Vein endothelial cell (primary cell): ENCODE results near the gene CHFR. TPM values are rescaled to one million over a fixed set of nuclear protein-coding genes. Genes with fewer than 3 reads are reported as not detected.

ENCODE experiments used
- total RNA-seq: library from RNA; depleted of rRNA; stranded (reverse); fragments of >200 nt; gene quantifications from 2 replicates; pipeline ENCODE4 v1.2.3, GENCODE V29; 2012

The CHFR gene, protein sequence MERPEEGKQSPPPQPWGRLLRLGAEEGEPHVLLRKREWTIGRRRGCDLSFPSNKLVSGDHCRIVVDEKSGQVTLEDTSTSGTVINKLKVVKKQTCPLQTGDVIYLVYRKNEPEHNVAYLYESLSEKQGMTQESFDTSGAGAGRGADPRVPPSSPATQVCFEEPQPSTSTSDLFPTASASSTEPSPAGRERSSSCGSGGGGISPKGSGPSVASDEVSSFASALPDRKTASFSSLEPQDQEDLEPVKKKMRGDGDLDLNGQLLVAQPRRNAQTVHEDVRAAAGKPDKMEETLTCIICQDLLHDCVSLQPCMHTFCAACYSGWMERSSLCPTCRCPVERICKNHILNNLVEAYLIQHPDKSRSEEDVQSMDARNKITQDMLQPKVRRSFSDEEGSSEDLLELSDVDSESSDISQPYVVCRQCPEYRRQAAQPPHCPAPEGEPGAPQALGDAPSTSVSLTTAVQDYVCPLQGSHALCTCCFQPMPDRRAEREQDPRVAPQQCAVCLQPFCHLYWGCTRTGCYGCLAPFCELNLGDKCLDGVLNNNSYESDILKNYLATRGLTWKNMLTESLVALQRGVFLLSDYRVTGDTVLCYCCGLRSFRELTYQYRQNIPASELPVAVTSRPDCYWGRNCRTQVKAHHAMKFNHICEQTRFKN
- 50.3 and 59.4 TPM in 2 replicates for total RNA-seq

DNA sequence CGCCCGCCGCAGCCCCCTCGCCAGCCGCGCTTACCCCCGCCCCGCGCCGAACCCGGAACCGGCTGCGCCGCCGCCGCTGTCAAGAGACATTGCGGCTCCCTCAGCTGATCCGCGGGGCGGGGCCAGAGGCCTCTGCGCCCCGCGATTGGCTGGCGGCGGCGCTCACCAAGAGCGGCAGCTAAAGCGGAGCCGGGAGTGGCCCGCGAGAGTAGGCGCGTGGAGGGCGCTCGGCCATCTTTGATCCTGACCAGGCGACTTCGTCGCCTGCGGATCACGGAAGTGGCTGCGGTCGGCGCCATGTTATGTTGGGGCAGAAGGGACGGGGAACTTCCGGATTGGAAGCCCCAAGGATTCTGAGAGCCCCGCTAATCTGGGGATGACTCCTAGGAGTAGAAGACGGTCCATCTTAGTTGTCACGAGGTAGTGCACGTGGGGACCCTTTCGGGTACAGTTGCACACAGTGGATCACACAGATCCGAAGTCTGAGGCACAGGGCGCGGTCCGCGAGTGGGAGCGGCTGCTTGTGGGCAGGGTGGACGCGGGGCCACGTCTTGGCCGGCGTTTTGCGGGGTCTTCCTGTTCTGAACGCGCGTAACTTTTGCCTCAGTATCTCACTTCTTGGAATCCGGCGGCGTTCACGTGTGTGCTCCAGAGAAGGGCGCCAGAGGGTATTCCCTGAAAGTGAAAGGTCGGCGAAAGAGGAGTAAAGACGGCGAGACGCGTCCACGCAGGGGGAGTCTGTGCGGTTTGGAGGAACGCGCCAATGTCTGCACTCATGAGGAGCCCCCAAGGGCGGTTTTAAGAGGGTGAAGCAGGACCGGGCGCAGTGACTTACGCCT is at the start of gene CHFR:
Gene CHFR, minus strand, starts transcription at position 93 of the 839 bp plus-strand sequence. CDS start 277 bp downstream, outside the sequence.

DNA sequence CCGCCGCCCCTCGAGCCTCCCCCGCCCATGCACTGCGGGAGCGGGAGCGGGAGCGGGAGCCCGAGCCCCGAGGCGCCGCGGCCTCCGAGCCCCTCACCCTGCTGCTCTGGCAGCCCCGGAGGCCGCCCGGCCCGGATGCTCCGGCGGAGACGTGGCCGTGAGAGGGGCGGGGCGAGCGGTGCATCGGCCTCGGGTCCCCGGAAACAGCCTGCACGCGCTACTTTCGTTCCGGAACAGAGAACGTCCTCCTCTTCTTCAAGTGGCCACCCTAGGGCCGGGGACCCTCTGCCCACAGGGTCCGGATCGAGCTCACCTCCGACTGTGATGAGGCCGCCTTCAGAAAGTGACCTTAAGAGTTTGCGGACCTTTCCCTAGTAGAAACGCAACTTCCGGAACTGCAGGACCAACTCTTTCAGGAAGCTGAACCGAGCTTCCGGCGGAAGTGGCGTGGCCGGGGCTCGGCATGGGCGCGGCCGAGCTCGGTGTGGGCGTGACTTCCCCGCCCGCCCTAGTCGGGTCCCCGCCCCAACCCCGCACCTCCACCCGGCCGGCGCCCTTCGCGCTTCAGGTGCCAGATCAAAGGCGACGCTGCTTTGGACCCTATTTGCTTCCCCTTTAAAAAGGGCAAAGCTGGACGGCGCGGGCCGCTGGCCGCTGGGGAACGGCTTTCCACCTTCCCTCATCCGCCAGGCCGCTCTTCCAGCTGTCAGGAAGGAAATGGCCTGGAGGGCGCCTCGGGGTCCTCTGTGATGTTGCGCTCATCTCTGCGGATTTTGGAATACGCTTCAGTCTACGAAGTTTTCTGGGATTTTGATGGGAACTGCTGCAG is 58.5 kb downstream of the CHFR start, which contains the start of gene GOLGA3:
Gene GOLGA3, minus strand, starts transcription at position 164 of the 829 bp plus-strand sequence. CDS start 6,741 bp downstream, outside the sequence.

Other genes starting within 250 kb of the CHFR start
- 26.5 and 37.3 TPM in 2 replicates for gene POLE, start 200.3 kb downstream of the CHFR start, total RNA-seq
- 11.4 and 17.0 TPM in 2 replicates for gene PXMP2, start 200.0 kb downstream of the CHFR start, total RNA-seq
- 63.7 and 66.8 TPM in 2 replicates for gene PGAM5, start 176.8 kb downstream of the CHFR start, total RNA-seq
- 72.5 and 82.3 TPM in 2 replicates for gene ANKLE2, start 125.8 kb downstream of the CHFR start, total RNA-seq
- gene GOLGA3, start 58.7 kb downstream of the CHFR start, total RNA-seq: 93.4 and 100 TPM in 2 replicates
- gene ZNF605, start 68.7 kb upstream of the CHFR start, total RNA-seq: 6.2 and 12.3 TPM in 2 replicates
- 15.7 and 23.2 TPM in 2 replicates for gene ZNF26, start 98.8 kb upstream of the CHFR start, total RNA-seq
- 30.4 and 31.4 TPM in 2 replicates for gene ZNF84, start 149.9 kb upstream of the CHFR start, total RNA-seq
- gene ZNF140, start 193.3 kb upstream of the CHFR start, total RNA-seq: 20.9 and 21.9 TPM in 2 replicates
- 0.86 and 0.98 TPM in 2 replicates for gene ZNF891, start 242.7 kb upstream of the CHFR start, total RNA-seq
- gene ZNF10, start 243.0 kb upstream of the CHFR start, total RNA-seq: 3.2 and 4.2 TPM in 2 replicates